Fibroblast of the conjunctiva (primary cell): ENCODE results near the gene DYRK1B.
"Not testable (repeated sequence)": the region's sequence is repeated elsewhere in the genome, so short reads cannot be mapped to it uniquely, and the experiment has no call there.

Experiments used
- DNase-seq: peaks from one replicate; pipeline ENCODE4 v3.0.0-alpha.2; 2010; ENCODE audit warnings: low read depth

DYRK1B gene

DNA sequence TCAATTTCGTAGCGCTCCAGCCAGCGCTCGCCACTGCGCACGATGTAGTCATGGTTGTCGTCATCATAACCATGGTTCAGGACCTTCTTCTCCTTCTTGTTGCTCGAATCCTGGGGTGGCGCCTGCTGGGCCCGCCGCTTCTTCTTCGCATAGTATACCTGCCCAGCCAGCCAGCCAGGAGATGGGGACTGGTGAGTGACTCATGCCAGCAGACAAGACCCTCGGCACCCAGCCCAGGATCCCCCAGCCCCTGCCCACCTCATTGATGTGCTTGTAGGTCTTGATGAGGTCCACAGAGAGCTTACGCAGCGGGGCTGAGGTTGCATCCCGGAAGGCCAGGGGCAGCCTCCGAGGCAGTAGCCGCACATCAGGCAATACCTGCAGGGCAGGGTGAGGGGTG, 3.6 kb downstream of the DYRK1B start:
- DNase-seq: no peak

DNA sequence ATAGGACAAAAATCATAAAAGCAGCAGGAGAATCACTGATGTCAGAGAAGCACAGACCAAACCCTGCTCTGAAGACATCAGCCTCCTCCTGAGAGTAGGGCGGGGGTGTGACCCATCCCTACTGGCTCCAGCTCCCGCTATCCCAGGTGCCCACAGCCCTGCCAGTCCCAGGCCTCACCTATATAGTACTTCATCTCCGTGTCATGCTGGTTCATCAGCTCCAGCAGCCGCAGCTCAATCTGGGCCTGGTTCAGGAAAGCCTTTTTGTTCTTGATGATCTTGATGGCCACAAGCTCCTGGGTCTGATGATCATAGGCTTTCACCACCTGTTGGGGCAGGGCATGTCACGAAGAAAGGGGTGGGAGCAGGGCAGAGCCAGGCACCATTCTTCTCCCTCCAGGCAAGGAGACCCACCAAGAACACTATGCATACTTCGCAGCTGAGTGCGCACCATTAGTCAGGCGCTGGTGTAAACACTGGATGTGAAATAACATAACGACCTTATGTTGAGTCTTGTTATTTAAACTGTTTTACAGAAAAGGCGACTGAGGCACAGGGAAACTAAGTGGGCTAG, 4.2 kb downstream of the DYRK1B start:
- DNase-seq: no peak

DNA sequence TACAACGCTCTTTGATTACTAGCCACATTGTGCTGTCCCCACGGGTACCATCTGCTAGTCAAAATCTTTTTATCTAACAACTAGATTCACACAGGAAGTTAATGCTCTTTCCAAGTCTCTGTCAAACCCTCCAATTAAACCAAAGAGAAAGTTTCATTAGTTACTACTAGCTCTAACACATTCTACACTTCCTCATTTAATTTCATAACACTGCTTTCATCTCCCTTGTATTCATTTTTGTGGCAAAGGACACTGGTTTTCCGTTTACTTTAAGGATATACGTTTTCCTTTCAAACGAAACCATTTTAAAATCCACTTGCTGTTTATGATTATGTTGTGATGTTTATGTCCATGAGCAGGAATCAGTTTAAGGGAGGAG, 5.3 kb downstream of the DYRK1B start:
- no peak for DNase-seq

DNA sequence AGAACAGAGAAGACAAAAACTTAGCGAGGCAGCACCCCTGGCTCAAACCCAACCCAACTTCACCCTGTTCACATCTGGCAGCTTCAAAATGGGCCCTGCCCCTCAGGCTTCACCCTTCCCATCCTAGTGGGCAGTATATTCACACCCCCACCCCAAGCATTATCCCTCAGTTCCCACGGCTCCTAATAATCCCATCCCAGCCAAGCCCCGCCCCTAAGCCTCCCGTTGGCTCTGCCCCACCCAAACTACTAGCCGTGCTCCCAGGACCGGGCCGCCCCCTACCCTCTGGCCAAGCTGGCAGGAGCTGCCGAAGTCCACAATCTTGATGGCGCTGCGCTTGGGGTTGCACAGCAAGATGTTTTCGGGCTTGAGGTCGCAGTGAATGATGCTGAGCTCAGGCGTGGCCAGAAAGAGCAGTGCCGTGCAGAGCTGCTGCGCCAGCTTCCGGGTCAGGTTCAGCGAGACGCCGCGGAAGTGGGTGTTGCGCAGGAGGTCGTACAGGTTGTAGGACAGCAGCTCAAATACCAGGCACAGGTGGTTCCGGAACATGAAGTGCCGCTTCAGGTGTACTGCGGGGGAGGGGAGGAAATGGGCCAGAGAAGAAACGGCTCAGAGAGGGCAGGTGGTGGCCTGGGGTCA, 5.8 kb downstream of the DYRK1B start:
- no peak for DNase-seq

DNA sequence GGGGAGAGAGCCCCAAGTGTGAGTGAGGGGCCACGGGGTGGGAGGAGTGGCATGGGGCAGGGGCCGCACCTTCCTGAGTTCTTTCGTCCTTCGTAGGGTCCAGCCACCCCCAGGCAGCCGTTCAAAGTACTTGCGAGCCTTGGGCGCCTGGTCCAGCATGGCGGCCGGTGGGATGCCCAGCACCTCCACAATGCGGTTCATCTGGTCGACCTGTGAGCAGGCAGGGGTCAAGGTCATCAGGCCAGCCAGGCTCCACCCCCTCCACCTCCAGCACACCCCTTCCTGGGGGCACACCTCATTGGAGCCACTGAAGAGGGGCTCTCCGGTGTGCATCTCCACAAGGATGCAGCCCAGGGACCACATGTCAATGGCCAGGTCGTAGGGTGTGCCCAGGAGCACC, 6.7 kb downstream of the DYRK1B start:
- no peak for DNase-seq

DNA sequence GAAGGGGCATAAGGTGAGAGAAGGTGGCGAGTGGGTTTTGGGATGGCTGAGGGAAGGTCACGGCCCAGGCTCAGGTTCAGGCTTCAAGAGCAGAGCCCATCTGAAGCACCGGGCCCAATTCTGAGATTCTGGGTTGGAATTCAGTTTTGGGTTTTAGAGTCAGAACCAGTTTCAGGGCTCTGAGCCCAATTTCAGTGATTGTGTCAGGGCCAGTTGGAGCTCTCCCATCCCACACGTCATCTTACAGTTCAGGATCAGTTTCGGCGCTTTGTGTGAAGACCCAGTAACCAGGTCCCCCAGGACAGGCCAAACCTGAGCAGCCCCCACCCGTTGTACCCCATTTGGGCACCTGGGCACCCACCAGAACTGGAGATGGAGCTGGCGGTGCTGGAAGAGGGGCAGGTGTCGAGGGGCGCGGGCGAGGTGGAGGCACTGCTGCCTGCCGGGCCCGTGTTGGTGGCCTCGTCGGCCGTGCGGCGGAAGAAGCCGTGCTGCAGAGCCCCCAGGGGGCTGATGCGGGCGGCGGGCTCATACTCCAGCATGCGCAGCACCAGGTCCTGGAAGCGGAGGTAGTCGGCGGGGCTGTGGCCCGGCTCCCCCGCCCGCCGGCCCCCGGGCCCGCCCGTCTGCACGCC, 7.5 kb downstream of the DYRK1B start:
- DNase-seq: no peak

DNA sequence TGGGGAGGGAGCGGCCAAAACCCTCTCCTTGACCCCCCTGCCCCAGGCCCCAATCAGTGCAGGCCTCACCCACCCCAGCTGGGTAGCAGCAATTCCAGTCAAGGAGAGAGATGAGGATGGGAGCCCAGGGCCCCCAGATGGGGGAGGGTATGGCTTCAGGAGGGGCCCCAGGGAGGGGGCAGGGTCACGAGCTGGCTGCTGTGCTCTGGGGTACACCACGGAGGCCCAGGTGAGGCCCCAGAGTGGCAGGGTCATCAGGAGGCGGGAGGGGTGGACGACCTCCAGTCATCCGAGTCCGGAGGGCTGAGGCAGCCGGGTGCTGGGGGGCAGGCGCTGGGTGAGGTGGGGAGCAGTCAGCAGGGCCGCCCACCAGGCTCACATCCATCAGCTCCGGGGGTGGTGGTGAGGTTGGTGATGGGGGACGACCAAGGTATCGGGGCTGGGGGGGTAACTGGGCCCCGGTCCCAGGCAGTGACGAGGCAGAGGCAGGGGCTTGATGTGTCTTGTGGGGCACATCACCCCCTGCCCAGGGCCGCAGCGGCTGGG, 8.4 kb downstream of the DYRK1B start:
- DNase-seq: no peak

DNA sequence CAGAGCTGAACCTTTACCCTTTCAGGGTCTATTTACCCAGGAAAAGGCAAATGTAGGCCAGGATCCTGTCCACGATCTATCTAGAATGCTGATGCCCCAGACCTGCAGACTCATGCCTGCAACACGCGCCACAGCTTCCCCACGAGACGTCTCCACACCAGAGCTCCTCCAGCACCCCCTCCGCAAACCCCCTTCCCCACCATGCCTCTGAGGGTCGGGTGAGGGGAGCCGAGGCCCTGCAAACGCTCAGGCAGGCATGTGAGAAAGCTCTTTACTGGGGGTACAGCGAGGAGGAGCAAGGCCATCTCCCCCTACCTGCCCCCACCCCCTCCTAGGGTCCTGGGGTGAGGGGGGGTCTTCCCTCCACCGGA, 8.9 kb downstream of the DYRK1B start:
- no peak for DNase-seq

DNA sequence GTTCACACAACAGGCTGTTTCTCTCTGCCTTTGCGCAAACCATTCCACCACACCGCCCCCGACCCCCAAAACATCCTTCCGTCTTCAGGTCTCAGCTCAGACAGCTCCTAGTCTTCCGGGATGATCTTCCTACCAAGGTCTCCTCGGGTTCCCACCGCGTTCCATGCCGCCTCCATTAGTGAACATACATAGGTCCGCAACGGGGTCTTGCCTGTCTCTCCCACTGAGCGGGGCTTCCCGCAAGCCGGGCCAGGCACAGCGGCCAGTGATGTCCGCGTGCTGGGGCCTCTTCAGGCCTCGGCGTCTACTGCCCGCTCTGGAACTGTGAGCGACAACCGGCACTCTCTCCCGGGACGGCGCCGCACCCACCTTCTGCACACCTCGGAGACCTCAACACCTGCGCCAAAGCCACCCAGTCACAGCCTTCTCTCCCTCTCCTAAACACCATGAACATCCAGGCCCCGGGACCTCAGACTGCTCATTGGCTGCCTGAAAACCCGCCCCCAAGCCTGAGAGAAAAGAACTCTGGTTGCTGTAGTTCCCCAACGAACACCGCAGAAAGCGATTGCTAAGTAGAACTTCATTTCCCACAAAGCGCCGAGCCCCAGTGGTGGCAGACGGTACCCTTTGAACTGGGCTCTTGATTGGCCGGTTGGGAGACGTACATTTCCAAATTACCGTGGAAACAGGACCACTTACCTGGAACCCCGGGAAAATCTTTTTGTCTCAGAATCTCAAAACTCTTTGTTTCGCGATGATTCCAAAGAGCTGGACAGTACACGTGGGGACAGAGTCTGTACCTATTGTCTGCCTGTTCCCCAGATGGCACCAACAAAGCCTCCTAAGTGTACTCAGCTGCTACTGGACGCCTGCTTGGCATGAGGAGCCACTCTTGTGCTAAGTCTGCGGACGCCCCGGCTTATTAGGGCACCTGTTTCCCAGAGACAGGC, 9.5 kb downstream of the DYRK1B start:
- DNase-seq: peak; percentile 90

DNA sequence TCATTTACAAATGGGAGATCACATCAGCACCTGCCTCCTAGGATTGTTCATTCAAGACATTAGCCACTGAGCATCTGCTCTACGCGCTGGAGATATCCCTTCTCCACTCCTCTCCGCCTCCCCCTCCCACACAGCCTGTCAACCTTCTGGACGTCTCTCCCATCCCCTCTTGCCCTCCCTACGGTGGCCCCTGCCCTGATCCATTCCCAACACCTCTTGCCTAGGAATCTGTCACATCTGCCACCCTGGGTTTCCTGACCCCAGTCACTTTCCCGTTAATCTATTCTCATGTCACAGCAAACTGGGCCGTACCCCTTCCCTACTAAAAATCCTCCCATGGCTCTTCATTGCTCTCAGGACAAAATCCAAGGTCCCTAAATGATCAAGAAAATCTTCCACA, 10.3 kb downstream of the DYRK1B start:
- DNase-seq: no peak

DNA sequence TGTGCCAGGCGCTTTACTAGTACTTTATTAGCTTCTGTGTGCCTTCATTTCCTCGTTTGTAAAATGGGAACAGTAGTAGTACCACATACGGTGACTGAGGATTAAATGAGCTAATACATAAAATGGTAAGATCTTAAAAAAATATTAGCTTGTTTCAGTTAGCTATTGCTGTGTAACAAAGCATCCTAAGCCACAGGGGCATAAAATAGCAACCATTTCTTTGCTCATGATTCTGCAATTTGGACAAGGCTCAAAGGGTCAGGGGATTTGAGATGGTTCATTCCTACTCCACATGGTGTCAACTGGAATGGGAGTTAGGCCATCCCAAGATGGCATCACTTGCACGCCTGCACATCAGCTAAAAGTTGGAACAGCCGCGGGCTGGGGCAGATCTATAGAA, 13.3 kb downstream of the DYRK1B start:
- no peak for DNase-seq

DNA sequence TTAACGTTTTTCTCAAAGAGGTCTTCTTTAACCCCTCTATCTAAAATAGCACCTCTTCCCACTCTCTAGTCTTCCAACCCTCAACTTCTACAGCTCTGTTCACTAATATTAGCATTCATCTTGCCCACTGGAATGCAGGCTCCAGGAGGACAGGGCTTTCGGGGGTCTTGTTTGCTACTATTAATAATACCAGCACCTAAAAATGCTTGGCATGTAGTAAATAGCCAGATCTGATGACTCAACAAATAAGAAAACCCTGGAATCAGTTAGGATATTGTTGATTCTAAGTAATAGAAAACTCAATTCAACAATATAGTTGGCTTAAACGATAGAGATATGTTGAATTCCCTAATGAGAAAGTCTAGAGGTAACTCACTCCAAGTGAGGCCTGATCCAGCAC, 14.2 kb downstream of the DYRK1B start:
- no peak for DNase-seq

DNA sequence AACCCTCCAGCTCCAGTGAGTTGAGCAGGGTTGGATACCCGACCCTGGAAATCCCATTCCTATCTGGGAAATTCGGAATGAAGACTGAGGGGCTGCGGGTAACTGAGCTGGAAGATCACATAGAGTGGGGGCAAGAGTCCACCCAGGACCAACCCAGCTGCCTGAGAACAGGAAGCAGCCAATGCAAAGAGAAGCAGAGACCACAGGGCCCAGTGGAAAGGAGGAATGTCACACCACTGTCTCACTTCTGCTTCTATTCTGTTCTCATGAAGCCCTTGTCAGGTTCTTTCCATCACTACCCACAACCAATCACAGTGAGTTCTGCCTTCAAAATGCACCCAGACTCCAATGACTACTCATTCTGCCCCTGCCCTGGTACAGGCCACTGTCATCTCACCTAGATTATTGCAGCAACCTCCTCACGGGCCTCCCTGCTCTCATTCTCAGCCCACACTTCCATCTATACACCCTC, 15.3 kb downstream of the DYRK1B start:
- DNase-seq: no peak

DNA sequence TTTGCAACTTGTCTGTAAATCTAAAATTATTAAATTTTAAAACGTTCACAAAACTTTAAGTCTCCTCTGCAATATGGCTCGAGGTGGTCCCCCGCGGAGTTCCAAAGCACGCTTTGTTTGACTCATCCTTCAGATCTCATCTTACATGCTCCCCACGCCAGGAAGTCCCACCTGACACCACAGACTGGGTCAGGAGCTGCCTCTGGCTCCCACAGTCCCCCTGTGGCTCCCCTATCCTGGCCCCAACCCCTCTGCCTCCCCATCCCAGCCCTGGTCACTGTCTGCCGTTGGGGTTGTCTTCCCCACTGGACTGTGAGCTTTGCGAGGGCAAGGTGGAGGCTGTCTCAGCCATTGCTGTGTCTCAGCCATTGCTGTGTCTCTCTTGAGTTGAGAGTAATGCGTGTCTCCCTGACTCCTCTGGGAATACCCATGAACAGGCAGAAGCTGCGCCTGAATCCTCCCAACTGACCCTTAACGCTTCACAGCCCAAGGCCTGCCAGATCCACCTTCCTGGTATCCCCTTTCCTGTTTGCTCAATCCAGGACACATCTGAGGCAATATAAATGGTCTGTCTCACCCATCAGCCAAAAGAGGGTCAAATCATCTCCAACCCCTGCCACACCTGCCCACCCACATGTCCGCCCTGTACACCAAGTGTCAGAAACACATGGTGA, 15.9 kb downstream of the DYRK1B start:
- DNase-seq: no peak

DNA sequence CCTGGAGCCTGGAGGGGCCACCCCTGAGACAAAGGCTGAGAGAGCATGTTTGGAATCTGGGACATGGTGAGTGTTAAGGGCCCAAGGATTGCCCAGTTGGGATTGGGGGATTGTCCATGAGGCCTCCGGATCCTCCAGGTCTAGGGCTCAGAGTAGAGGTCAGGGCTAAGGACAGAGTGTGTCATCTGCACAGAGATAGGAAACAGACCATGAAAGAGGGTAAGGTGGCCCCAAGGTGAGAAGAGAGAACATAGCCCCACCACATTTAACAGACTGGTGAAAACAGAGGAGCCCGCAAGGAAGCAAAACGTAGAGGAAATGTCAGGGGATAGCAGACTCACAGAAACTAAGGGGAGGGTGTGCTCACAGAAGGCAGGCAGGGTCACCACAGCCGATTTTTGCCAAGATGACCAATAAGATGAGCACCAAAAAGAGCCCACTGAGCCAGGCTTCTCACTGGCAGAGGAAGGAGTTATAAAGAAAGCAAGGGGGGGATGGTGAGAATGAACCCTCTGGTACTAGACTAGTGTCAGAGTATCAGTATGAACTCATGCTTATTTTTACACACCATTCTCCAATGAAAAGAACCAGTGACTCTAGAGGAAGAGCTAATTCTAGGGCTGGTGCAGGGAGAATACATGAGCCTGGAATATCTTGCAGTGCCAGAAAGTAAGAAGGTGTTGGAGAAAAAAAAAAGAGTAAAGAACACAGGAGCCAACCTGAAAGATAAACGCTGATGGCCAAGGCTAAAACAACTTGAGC, 17.5 kb downstream of the DYRK1B start:
- no peak for DNase-seq

DNA sequence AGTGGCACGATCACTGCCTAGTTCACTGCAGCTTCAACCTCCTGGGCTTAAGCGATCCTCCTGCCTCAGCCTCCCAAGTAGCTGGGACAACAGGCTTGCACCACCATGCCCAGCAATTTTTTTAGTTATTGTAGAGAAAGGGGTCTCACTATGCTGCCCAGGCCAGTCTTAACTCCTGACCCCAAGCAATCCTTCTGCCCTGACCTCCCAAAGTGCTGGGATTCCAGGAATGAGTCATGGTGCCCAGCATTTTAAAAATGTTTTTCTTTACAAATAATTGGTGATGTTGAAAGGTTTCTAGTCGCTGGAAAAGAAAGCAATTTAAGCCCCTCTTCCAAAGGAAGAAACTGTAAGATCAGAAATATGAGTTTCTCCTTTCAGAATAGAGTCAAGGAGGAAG, 19.4 kb downstream of the DYRK1B start:
- DNase-seq: no peak

DNA sequence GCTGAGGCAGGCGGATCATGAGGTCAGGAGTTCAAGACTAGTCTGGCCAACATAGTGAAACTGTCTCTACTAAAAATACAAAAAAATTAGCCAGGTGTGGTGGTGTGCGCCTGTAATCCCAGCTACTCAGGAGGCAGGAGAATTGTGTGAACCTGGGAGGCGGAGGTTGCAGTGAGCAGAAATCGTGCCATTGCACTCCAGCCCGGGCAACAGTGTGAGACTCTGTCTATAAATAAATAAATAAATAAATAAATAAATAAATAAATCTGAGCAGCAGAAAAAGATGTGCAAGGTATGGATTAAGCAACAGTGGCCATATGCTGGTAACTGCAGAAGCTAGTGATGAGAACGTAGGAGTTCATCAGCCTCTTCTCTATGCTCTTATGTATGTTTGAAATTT, 19.9 kb downstream of the DYRK1B start:
- DNase-seq: not testable (repeated sequence)

DNA sequence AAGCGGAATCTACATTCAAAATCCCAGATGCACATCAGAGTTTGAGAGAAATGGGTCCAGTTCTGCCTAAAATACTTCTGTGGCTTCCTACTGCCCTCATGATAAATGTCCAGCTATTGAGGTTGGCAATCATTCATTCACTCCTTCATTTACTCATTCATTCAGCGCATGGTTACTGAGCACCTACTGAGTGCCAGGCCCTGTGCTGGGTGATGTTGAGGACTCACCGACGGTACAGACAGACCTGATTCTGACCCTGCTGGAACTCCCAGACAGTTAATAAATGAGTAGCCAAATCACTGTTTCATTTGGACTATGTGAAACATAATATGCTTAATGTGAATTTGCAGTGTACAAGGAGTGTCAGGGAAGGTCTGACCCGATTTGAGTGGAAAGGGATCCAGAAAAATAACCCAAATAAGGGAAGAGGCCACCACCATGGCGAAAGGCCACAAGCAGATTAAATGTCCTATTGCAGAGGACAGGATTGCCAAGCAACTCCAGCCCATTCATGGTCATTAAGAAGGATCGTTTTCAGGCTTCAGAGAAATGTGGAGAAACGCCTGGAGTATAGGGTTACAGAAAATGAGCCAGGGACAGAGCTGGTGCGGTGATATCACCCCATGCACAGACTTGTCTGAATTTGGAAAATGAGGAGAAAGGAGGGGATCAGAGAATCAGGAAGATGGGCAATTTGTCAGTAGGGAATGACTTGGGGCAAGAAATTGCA, 20.5 kb downstream of the DYRK1B start:
- no peak for DNase-seq

DNA sequence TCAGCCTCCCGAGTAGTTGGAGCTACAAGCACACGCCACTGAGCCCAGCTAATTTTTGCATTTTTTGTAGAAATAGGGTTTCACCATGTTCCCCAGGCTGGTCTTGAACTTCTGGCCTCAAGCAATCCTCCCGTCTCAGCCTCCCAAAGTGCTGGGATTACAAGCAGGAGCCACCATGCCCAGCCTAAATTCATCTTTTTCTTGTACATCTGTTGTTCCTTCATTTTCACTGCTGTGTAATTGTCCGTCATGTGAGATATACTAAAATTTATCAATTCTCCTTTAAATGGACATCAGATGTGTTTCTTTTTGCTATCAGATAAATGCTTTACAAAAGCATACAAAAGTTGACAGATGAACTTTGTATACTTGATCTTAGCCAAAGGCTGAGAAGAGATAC, 22.9 kb downstream of the DYRK1B start:
- DNase-seq: no peak

DNA sequence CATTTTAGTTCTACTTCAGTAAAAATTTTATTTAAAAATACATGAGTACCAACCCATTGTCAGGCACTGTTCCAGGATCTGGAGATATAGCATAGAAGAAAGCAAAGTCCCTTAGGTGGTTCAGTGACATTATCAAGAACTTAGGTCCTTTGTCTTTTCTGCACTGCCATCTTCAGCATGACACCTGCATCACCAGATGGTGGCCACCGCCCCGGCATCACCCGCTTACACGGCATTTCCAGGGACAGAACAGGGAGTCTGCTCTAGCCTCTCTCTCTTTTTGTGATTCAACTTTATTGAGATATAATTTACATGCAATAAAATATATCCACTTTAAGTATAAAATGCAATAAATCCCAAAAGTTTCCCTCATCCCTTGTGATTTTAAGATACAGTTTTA, 23.5 kb downstream of the DYRK1B start:
- no peak for DNase-seq
